Stromal cell of bone marrow (primary cell): Measurements from ENCODE around the gene ANKRD39.
"Not testable (repeated sequence)": the region's sequence is repeated elsewhere in the genome, so short reads cannot be mapped to it uniquely, and the experiment has no call there.

ENCODE experiments used
- DNase-seq: peaks from one replicate; pipeline ENCODE4 v3.0.0-alpha.2; 2012; ENCODE audit warnings: low read depth

Gene ANKRD39

DNA sequence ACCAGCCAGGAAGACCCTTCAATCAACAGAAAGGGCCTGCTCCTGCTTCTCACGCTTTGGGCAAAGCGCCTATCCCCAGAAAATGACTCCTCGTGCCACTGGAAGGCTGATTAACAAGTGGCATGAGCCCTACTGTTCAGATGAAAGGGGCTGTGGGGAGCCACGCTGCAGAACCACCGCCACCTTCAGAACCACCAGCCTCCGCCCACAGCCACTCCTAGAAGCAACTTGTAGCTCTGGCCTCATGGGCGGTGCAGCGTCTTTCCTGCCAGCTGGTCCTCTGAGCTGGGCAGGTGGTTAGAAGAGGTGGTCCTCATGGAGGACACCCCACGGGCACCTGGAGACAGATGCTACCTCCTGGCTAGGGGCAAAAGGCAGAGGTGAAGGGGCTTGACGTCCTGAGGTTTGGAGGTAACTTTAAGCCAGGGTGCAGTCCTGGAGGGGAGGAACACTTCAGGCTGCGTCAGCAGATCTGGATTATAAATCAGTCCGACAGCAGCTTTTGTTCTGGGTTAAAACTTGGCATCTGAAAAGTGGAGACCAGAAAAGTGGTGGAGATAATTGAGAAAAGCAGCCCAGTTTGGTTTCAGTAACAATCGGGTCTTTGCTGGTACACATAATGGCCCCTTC lies 12.9 kb upstream of the ANKRD39 start:
- DNase-seq: no peak

DNA sequence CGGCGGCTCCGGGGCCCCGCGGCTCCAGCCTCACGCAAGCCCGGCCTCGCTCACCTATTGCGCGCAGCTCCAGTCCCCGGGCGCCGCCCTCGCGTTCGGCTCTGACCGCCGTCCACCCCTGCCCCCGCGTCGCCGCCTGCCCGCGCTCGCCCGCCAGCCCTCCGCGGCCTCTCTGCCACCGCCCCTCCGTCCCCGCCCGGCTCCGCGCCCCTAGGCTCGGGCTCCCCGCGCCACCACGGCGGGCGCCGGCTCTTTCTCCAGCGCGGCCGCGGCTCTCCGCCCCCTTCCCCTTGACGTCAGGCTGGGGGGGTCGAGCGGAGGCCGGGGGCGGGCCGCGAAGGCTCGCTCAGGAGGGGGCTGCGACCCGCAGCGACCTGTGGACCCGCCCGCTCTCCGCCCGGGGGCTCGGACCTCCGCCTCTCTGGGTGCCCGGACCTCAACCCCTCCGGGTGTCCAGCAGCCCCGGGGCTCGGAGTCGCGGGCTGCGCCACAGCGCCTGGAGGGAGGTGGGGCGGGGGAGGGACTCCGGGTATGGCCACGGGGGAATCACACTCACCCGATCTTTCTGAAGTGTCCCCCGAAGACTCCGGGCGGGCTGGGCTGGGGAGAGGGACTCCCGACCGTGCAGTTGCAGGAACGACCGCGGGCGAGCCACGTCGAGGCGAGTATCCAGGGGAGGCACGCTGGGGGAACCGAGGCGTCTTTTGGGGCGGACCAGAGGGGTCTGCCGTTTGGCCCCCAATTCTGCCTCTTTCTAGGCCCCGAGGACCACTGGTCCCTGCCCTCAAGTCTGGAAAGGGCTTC lies 12.2 kb upstream of the ANKRD39 start, which contains the start of gene SEMA4C:
Gene SEMA4C, minus strand, starts transcription at position 259 of the 804 bp plus-strand sequence. CDS start 2,194 bp downstream, outside the sequence.
- DNase-seq: no peak

DNA sequence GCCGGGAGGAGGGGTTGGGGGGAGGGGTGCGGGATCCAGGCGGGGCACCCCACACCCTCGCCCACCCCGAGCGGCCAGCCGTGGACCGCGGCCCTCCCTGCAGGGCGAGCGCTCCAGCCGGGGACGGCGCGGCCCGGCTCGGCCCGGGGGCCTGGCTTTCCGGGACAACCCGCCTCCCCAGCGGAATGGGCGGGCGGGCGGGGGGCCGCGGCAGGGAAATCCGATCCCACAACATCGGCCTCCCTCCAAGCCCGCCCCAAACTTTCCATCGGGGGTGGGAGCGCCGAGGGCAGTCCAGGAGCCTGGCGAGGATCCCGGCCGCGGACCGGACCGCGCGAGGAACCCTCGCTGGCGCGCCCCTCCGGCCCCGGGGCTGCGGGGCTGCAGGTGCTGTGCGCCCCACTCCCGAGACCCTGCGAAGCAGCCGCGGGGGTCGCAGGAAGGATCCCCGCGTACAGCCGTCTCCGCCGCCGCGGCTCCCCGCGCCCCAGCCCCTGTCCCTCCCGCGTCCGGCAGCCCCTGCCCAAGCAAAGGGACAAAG lies 11.5 kb upstream of the ANKRD39 start:
- DNase-seq: peak; percentile 74

DNA sequence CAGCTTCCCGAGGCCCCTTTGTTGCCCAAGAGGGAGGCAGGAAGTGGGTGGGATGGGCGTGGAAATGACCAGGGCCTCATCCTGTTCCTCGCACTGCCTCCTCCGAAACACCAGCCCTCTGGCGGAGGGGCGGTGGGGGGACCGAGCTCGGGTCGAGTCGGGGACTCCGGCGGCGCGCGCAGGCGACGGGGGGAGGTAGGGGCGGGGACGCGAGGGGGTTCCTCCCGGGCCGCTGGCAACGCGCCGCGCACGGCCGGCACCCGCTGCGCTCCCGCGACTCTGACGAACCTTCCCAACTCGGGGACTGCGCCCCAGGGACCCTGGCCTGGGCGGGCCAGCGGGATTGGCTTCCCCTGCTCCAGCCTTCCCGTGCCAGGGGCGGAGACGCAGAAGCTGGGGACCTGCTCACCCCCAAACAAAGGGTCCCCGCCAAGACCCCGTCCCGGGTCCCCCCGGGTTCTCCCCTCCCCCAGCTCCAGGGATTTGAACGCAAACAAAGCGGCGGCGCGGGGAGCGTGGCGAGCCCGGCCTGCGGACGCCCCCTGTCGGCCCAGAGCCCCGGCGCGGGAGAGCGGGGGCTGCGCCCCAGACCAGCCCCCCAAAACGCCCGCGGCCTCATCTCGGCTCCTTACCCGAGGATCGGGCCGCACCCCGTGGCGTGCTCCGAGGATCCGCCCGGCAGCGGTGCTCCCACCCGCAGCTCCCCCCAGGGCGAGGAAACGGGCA lies 10.9 kb upstream of the ANKRD39 start:
- DNase-seq: peak; percentile 82

DNA sequence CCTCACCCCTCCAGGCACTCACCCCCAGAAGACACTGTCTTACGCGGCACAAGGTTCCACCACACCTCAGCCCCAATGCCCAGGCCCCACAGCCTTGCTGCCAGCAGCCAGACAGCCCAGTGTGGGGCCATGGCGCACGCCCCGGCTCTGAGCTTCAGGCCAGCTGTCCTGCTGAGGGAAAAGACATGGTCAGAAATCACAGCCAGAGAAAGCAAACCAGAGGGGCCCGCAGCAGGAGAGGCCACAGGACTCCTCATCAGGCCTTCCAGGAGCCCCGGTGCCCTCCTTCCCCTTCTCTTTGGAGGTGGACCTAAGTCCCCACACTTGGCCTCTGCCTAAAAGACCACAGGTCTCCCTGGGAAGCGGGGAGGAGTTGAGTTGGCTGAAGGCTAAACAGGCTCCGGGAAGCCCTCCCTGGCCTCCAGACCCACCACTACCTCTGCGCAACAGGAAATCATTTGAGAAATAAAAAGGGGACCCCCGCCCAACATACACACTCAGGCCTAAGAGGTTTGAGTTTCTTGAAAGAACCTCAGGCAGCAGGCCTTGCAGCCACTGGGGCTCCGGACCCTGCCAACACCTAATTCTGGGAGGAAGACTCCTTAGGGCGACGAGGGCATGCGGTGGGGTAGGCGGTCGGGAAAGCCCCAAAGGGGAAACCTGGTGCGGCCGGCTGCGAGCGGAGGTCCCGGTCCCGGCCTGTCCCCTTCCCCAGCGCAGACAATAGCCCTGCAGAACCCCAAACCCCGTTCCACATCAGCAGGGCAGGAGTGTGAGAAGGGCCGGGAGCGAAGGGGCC lies 10.1 kb upstream of the ANKRD39 start:
- no peak for DNase-seq

DNA sequence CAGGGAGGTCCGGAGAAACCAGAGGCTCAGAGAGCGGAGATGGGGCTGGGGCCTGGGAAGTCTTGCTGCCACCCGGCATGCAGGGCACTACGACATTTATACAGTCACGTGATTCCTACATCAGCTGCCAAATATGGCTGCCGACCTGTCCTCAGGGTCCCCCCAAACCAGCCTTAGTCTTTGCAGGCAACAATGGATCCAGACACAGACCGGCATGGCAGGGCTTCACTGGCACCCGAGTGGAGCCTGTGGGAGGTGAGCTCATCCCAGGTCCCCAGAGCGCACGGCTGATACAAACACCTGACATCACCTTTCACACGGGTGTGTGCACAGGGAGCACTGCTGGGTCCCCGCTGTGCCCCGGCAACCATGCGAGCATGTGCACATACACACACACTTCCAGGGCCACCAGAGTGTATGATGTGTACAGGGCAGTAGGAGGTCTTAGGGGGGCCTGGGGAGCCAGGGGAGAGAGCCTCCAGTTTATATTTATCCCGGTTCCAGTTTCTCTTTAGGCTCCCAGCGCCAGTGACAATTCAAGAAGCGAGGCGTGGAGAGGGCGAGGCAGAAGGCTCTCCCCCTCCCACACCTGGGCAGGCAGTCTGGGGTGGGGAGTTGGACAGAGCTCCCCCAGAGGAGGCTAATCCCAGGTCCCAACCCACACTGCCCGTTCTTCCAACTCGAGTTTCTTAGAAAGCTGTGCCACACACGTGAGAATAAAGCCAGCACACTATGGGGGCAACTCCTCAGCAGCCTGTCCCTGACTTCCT lies 9.4 kb upstream of the ANKRD39 start:
- DNase-seq: no peak

DNA sequence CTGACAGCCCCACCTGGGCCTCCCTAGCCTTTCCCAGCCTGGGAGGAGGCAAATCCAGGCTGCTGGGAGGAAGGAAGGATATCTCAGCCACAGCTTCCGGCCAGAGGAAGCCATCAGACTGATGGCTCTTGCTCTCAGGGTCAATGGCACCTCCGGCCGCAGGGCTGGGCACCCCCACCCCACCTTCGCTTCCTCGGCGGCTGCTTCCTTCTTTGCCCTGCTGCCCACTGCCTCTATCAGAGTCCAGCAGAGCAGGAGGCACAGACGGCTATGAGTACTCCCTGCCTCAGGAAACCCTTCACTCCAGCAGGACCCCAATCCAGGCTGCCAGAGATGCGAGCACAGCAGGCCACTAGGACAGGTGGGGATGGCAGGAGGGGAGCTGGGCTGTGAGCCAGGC lies 8.8 kb upstream of the ANKRD39 start:
- DNase-seq: no peak

DNA sequence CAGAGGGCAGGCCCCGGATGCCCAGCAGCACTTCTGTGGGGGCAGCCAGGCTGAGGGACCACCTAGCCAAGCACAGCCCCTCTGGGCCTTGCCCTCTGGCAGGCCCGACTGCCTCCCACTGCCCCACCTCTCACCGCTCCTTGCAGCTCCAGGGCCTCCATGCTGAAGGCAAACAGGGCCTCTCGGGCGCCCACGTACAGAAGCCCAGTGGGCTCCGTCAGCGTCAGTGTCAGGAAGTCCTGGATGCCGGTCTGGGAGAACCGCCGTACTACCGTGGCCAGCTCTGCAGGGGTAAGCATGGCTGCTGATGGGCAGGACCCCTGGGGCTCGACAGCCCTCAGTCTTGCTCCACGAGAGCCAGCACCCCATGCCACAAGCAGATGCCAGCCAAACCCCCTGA lies 8.3 kb upstream of the ANKRD39 start:
- no peak for DNase-seq

DNA sequence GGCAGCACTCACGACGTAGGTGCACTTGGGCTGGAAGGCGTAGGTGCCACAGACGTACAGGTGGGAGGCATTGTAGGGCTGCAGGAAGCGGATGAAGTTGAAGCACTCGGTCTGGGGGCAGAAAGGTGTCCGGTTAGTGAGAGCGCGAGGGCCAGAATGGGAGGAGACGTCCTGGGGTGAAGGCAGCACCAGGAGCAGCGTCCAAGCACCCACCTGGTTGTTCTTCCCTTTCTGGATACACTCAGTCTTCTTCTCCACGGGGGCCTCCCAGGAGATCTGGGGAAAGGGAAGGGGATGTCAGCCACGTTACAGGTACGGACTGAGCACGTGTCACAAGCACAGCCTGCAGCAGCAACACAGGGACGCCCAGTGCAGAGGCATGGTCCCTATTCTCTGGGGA lies 7.8 kb upstream of the ANKRD39 start:
- no peak for DNase-seq

DNA sequence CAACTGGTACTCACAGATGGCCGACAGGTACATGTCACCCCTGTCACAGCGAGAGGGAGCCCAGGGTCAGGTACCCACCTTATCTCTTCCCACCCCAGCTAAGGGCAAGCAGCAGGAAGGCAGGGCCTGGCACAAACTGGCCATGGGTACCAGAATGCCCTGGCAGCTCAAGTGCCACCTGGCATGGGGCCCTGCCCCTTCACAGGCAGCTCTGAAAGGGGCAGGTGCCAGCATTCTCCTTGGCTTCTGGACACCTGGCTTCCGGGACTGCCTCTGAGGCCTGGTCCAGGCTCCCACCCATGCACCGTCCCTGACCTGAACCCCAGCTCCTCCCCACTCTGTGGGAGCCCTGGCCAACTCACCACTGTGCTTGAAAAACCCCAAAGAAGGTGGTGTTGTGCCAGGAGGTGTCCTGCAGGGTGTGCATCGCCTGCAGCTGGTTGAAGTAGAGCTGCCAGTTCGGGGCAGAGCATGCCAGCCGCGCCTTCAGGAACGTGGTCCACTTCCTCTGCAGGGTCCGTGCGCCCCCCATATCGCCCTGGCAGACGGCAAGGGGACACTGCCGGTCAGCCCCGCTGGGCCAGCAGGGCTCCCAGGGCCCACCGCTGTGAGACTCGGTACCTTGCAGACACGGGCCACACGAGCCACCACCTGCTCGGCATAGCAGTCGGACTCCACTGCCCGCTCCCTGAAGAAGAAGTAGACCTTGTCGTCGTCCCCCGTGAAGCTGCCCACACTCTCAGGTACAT lies 6.7 kb upstream of the ANKRD39 start:
- no peak for DNase-seq

DNA sequence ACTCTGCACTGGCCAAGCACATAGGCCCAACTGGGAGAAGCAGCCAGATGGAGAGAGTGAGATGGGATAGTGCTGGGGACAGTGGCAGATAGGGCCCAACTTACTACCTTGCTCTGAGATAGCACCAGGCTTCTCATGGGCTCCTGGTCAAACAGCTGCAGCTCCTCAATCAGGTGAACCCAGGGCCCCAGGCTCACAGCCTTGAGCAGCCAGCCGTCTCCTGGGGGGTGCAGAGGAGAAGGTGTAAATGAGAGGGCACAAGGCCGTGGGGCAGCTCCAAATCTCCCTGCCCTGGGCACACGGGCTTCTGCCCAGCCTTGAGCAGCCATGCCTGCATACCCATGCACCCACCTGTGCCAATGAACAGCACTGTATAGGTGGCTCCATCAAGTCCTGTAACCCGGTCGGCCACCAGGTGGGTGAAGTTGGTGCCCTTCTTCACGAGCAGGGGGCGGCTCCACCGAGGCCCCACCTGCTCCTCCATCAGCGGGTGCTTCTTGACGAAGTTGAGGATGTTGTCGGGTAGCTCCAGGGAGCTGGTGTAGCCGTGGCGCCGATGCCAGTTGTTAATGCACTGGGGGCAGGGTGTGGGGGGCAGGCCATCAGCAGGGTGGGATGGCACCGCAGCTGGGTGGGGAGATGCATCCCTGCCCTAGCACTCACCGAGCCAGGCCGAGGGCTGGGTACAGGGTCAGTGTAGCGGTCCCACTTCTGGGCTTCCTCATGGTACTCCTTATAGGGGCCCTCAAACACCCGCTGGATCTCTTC lies 5.9 kb upstream of the ANKRD39 start:
- DNase-seq: no peak

DNA sequence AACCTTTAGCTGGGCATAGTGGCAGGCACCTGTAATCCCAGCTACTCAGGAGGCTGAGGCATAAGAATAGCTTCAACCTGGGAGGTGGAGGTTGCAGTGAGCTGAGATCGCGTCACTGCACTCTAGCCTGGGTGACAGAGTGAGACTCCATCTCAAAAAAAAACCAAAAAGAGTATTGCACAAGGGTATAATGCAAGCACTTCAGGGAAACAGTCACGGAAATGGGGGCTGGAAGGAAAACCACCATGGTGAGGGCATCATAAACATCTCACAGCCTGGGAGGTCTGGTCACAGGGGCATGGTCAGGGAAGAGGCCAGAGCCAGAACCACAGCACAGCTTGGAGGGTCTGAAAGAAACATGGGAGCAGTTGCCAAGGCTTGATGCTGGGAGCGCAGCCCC lies 5.2 kb upstream of the ANKRD39 start:
- DNase-seq: not testable (repeated sequence)

DNA sequence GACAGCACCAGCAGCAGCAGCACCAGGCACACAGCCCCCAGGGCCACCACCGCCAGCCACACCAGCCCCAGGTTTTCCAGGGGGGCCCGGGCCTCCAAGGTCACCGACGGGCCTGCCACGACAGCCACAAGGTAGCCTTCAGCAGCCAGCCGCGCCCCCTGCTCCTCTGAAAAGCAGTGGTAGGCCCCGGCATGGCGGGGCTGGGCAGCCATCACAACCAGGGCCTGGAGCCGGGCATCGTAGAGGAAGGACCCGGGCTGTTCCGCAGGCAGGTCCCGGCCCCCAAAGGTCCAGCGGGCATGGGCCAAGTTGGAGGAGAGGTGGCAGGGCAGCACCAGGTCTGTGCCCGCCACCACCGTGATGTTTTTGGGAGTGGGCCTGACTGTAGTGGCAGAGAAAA lies 3.3 kb upstream of the ANKRD39 start:
- DNase-seq: no peak

DNA sequence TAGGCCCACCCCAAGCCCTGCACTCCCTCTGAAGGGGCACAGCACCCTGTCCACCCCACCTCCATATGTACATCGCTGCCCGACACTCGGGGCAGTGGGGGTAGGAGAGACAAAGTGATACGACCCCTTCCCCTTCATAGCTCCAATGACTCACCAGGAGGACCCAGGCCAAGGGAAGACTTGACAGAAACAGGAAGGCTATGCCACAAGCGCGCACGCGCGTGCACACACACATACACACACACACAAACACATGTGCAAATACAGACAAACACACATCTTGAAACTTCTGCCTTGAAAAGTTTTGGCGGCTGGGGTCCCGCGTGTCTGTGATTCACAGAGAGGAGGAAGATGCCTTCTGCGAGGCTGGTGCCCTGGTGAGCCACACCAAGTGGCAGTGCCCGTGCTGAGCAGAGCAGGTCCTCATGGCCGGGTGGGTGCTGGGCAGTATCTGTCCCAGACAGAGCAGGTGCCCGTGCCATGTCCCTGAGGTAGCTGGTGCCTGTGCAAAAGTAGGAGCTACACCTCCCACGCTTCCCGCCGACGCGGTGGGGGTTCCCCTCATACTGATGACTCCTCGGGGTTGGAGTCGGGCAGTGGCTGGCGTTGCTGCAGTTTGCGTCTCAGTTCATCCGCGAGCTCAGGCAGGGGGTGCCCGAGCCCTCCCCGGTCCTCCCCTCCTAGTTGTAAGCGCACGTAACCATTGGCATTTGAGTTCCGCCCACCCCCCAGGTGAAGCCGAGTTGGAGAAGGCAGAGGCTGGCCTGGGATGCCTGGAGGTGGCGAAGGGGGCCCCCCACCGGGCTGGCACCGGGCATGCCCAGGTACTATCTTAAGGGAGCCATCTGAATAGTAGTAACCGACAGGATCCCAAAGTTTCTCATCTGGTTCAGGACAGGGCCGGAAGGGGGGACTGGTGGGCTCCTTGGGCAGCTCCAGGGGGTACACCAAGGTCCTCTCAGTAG lies 2.5 kb upstream of the ANKRD39 start:
- DNase-seq: no peak

DNA sequence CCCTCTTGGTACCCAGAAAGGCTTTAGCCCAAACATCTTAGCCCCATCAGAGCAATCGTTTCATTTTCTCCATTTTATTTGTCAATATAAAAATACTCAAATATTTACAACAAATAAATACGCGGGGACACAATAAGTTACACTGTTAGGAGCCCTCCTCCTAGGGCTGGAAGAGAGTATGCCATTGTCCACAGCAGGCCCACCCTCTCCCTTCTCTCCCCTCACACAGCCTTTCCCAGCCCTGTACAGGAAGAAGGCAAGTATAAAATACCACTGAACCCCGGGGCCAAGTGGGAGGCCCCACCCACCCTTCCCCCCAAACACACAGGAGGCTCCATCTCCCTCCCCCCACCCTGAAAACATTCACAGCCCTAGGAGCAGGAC lies 1.9 kb upstream of the ANKRD39 start:
- DNase-seq: no peak

DNA sequence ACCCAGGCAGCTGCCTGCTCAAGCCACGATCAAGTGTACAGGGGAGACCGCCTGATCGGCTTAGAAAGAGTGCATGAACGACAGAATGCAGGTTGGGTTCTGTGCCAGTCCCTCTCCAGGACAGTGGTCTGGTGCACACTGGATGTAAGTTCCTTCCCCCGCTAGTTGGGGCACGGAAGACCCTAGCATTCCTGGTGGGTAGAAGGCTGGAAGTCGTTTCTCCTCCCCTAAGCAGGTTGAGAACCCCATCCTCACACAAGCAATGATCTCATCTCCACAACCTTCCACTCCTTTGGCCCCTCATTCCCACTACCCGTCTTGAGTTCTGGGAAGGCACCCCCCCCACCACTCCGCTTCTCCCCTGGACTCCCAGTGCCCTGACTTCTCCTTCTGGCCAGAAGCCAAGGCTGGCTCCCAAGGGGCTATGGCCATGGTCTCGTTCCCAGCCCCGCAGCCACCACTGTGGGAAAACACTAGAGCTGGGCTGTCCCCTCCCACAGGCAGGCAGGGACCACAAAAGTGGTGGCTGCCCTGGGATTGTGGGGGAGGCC lies 1.4 kb upstream of the ANKRD39 start:
- DNase-seq: no peak

DNA sequence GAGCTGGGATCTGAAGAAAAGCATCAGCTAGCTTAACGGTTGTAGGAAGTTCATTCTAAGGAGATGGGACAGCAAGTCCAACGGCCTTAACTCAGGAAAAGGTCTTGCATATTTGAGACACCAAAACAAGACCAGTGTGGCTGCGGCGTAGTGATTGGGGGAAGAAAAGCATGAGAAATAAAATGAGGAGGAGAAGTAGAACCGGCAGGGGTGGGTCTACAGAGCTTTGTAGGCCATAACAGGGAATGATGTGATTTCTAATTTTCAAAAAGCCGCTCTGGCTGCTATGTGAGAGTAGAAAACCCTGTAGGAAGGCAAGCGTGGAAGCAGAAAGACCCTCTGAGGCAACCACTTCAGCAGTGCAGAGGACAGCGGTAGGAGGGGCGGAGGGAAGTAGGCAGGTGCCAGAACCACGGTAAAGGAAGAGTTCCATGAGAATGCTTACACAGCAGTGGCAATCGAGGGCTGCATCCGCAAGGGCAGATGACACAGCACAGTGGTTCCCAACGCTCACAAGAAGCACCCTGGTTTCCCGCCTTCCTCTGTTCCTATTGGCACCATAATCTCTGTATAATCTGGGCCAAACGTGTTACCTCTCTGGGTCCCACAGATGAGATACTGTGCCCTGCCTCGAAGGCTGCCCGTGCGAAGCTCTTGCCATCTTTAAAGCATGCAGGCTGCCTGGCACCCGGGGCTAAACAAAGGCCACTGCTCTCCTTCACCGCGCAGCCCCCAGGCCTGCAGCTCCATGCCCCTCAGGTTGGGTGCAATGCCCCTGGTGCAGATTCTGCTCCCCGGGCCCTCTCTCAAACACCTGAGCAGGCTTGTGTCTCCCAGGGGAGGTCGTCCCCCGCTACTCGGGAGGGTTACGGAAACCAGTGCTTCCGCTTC lies 795 bp downstream of the ANKRD39 start:
- no peak for DNase-seq
